Stimulated activated CD4-positive, alpha-beta T cell treated with anti-CD3 and anti-CD28 coated beads, Interleukin-1b, Interleukin-23, amount 100 ng/mL, for 48 hours (primary cell): ENCODE data around the gene ARL1.
A peak's percentile ranks its signal among the peaks of the same experiment; 100 is the strongest.
"Not testable (repeated sequence)": the region's sequence is repeated elsewhere in the genome, so short reads cannot be mapped to it uniquely, and the experiment has no call there.

ENCODE experiments used
- DNase-seq: peaks from one replicate; pipeline ENCODE4 v3.0.0-alpha.2; 2020

ARL1 gene

DNA sequence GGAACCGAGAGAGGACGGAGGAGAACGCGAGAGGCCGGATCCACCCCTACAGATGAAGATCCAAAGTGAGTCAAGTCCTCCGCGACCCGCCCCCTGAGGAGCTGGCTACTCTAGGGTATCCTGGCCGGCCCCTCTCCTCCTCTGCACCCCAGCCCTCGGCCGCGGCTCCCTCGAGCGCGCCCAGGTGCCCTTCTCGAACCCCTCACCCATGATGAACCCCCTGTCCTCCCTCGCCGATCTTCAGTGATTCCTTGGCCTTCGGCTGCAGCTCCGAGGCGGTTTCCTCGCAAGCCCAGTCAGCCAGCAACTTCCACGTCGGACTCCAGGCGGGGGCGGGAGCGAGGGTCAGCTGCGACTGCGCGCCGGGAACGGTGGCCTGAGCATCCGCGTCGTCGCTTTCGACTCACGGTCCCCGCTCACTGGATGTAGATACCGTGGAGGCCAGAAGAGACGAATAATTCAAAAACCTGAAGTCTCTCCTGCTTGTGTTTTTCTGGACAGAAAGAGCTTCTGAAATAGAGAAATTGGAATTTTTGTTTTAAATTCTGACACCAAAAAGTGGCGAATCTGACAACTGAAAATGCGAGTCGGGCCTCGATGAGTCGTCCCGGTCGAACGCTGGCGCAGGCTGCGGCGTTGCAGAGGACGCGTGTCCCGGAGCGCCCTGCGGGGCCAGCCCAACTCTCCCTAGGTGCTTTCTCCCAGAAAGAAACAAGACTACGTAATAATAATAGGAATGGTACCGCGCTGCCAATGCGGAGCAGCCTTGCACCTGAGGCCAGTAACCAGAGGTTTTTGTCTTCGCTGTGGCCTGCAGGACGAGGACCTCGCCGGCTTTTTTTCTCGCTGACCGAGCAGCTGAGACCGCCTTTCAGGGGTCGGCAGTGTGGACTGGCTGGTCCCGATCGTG is at the start of gene ARL1:
Gene ARL1, minus strand, starts transcription at position 337 of the 910 bp plus-strand sequence. Its CDS starts 127 bp downstream, at position 210.
- DNase-seq = peak; percentile 82

GRCh38 chr12:101455685-101456084 is 48.1 kb upstream of the ARL1 start:
- DNase-seq = peak; percentile 8

DNA sequence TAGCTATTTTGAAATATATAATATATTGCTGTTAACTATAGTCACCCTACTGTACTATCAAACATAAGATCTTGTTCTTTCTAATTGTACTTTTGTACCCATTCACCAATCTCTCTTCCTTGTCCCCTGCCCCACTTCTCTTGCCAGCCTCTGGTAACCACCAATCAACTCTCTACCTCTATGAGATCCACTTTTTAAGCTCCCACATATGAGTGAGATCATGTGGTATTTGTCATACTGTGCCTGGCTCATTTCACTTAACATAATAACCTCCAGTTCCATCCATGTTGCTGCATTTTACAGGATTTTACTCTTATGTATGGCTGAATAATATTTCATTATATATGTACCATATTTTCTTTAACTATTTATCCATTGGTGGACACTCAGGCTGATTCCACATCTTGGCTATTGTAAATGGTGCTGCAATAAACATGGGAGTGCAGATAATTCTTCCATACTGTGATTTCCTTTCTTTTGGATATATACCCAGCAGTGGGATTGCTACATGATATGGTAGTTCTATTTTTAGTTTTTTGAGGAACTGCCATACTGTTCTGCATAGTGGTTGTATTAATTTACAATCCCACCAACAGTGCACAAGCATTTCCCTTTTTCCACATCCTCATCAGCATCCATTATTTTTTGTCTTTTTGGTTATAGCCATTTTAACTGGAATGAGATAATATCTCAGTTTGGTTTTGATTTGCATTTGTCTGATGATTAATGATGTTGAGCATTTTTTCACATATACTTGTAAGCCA is 34.1 kb upstream of the ARL1 start:
- no peak for DNase-seq

GRCh38 chr12:101439236-101439635 is 31.7 kb upstream of the ARL1 start:
- DNase-seq = no peak

- DNase-seq = no peak
Observed at GRCh38 chr12:101436136-101436535, 28.6 kb upstream of the ARL1 start.

GRCh38 chr12:101430456-101430855 is 22.9 kb upstream of the ARL1 start:
- DNase-seq = no peak

DNA sequence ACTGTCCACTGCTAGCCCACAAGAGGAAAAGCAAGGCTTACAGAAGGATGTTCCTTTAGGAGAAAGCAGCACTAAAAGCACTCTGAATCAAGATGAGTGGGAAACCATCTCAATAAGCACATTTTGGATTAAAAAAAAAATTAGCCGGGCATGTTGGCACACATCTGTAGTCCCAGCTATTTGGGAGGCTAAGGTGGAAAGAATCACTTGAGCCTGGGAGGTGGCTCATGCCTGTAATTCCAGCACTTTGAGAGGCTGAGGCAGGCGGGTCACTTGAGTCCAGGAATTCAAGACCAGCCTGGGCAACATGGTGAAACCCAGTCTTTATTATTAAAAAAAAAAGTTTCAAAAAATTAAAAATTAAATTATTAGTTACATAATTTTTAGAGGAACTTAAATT is 17.0 kb upstream of the ARL1 start:
- DNase-seq = no peak

DNA sequence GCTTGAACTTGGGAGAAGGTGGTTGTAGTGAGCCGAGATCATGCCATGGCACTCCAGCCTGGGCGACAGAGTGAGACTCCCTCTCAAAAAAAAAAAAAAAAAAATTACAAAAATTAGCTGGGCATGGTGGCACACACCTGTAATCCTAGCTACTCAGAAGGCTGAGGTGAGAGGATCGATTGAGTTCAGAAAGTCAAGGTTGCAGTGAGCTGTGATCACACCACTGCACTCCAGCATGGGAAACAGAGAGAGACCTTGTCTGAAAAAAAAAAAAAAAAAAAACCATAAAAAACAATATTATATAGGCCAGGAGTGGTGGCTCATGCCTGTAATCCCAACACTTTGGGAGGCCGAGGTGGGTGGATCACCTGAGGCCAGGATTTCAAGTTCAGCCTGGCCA is 14.5 kb upstream of the ARL1 start:
- DNase-seq = not testable (repeated sequence)

GRCh38 chr12:101415228-101415627 is 7.7 kb upstream of the ARL1 start:
- DNase-seq = no peak

GRCh38 chr12:101414533-101415119 is 7.1 kb upstream of the ARL1 start:
- DNase-seq = no peak

GRCh38 chr12:101410169-101410568 is 2.6 kb upstream of the ARL1 start:
- DNase-seq = not testable (repeated sequence)

GRCh38 chr12:101407049-101407435 is 530 bp downstream of the ARL1 start:
- peak; percentile 32 for DNase-seq

DNA sequence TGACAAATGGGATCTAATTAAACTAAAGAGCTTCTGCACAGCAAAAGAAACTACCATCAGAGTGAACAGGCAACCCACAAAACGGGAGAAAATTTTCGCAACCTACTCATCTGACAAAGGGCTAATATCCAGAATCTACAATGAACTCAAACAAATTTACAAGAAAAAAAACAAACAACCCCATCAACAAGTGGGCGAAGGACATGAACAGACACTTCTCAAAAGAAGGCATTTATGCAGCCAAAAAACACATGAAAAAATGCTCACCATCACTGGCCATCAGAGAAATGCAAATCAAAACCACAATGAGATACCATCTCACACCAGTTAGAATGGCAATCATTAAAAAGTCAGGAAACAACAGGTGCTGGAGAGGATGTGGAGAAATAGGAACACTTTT is 16.4 kb downstream of the ARL1 start:
- not testable (repeated sequence) for DNase-seq

DNA sequence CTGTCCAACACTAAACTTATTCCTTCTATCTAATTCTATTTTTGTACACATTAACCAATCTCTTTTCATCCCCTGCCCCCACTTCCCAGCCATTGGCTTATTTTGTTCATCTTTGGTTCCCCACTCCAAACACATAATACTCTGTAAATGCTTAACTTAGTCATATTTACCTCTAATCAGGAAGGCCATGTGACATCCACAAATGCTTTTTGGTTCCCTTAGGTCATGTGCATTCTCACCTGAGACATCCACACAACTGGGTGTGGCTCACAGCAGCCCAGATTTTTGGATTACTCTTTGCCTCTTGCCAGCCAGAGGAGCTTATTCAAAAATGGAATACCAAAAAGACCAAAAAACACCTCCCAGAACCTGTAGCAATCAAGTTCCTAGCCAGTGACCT is 28.4 kb downstream of the ARL1 start:
- no peak for DNase-seq

DNA sequence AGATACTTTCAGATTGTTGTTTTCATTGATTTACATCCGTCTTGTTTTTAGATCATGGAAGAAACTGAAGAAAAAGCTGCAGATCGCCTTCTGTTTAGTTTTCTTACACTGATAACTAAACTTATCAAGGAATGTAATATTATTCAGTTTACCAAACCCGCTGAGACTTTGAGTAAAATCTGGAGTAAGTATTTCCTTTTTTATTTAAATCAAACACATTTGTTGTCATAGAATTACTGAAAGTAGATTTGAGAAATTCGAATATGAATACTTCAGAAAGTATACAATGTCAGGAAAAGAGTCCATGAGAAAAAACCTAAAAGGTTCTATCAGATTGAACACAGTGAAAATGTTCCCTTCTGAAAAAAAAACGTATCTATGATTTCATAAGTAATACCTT is 32.0 kb downstream of the ARL1 start:
- DNase-seq = no peak

- DNase-seq = no peak
Observed at GRCh38 chr12:101372431-101372830, 35.1 kb downstream of the ARL1 start.

DNA sequence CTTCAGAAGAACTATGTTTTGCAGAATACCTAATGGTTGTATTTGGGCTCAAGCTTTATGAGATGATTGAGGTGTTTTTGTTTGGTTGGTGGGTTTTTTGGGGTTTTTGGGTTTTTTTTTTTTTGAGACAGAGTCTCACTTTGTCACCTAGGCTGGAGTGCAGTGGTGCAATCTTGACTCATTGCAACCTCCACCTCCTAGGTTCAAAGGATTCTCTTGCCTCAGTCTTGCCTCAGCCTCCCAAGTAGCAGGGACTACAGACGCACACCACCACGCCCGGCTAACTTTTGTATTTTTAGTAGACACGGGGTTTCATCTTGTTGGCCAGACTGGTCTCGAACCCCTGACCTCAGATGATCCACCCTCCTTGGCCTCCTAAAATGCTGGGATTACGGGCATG is 39.6 kb downstream of the ARL1 start:
- DNase-seq = no peak

DNA sequence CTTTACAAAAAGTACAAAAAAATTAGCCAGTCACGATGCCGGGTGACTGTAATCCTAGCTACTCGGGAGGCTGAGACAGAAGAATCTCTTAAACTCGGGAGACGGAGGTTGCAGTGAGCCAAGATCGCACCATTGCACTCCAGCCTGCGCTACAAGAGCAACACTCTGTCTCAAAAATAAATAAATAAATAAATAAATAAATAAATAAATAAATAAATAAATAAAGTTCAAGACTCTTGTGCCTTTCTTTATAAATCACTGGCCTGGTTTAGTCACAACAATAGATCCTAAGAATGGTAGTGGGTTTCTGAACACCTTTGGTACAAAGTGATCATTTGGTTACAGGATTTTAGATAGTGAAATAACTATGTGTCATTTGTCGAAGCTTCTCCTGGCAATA is 46.1 kb downstream of the ARL1 start:
- no peak for DNase-seq

- DNase-seq = no peak
Observed at GRCh38 chr12:101356794-101357193, 50.8 kb downstream of the ARL1 start.

- no peak for DNase-seq
Observed at GRCh38 chr12:101351682-101352081, 55.9 kb downstream of the ARL1 start.

DNA sequence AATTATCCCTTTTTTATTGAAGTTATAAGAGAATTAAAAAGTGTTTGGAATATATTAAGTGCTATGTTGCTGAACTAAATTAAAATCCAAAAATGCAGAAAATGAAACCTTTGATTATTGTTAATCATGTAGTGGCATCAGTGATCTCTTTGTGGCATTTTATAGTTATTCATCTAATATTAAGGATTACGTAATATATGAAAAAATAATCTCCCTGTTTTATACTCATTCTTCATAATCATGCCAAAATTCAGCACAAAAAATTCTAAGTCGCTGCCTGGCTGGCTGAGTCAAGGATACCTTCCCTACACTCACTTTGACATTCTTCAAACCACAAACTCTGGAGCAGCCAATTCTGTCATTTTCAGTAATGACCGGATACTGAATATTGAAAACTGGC is 63.7 kb downstream of the ARL1 start:
- DNase-seq = no peak
